Panc1 (cell line): ENCODE data around the gene TTC23.

Experiments used
- POLR2AphosphoS5 ChIP-seq: IDR thresholded peaks from 2 replicates; pipeline ENCODE4 v1.6.1; 2012; ENCODE audit warnings: mild to moderate bottlenecking, low read depth, low read length, moderate library complexity
- SIN3A ChIP-seq: IDR thresholded peaks from 2 replicates; pipeline ENCODE4 v1.6.1; 2012; ENCODE audit warnings: low read depth, mild to moderate bottlenecking, low read length, moderate library complexity, borderline replicate concordance; ENCODE audit not compliant: insufficient read depth
- TCF7L2 ChIP-seq: IDR thresholded peaks from 2 replicates; pipeline ENCODE4 v1.6.1; 2011; ENCODE audit warnings: mild to moderate bottlenecking, low read depth, low read length, inconsistent platforms
- TF ChIP-seq, protein P1 (sequence below): fragments of 450-650 bp; IDR thresholded peaks from 2 replicates; pipeline ENCODE4 v1.5.1; 2017; ENCODE audit warnings: mild to moderate bottlenecking
- TF ChIP-seq, protein P2 (sequence below), 2 experiments: IDR thresholded peaks; 2 replicates each; pipeline ENCODE4 v1.6.1; 2011 to 2012; ENCODE audit warnings: low read depth in 2 of 2, control low read depth in 1 of 2, low read length in 1 of 2, mild to moderate bottlenecking in 1 of 2, moderate library complexity in 1 of 2; ENCODE audit not compliant: insufficient read depth in 1 of 2

DNA sequence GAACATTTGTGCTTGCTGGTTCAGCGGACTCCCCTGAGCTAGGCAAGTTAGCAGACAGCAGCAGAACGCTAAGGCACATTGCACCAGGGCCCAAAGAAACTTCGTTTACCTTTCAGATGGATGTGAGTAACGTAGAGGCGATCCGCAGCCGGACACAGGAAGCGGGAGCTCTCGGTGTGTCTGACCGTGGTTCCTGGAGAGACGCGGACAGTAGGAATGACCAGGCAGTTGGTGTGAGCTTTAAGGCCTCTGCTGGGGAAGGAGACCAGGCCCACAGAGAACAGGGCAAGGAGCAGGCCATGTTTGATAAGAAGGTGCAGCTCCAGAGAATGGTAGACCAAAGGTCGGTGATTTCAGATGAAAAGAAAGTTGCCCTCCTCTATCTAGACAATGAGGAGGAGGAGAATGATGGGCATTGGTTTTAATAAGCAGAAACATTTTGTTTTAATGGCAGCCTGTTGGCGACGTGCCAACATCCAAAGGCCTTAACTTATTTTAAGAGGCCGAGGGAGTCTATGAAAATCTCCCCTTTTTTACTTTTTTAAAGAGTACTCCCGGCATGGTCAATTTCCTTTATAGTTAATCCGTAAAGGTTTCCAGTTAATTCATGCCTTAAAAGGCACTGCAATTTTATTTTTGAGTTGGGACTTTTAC lies 116.6 kb downstream of the TTC23 start:
- TF ChIP-seq SIN3A (no peak), POLR2AphosphoS5 (no peak), TCF7L2 (no peak)
- TF ChIP-seq, protein P1, sequence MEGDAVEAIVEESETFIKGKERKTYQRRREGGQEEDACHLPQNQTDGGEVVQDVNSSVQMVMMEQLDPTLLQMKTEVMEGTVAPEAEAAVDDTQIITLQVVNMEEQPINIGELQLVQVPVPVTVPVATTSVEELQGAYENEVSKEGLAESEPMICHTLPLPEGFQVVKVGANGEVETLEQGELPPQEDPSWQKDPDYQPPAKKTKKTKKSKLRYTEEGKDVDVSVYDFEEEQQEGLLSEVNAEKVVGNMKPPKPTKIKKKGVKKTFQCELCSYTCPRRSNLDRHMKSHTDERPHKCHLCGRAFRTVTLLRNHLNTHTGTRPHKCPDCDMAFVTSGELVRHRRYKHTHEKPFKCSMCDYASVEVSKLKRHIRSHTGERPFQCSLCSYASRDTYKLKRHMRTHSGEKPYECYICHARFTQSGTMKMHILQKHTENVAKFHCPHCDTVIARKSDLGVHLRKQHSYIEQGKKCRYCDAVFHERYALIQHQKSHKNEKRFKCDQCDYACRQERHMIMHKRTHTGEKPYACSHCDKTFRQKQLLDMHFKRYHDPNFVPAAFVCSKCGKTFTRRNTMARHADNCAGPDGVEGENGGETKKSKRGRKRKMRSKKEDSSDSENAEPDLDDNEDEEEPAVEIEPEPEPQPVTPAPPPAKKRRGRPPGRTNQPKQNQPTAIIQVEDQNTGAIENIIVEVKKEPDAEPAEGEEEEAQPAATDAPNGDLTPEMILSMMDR, result no peak
- TF ChIP-seq, protein P2, sequence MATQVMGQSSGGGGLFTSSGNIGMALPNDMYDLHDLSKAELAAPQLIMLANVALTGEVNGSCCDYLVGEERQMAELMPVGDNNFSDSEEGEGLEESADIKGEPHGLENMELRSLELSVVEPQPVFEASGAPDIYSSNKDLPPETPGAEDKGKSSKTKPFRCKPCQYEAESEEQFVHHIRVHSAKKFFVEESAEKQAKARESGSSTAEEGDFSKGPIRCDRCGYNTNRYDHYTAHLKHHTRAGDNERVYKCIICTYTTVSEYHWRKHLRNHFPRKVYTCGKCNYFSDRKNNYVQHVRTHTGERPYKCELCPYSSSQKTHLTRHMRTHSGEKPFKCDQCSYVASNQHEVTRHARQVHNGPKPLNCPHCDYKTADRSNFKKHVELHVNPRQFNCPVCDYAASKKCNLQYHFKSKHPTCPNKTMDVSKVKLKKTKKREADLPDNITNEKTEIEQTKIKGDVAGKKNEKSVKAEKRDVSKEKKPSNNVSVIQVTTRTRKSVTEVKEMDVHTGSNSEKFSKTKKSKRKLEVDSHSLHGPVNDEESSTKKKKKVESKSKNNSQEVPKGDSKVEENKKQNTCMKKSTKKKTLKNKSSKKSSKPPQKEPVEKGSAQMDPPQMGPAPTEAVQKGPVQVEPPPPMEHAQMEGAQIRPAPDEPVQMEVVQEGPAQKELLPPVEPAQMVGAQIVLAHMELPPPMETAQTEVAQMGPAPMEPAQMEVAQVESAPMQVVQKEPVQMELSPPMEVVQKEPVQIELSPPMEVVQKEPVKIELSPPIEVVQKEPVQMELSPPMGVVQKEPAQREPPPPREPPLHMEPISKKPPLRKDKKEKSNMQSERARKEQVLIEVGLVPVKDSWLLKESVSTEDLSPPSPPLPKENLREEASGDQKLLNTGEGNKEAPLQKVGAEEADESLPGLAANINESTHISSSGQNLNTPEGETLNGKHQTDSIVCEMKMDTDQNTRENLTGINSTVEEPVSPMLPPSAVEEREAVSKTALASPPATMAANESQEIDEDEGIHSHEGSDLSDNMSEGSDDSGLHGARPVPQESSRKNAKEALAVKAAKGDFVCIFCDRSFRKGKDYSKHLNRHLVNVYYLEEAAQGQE (IDR thresholded peaks at IDR 0.05; ENCODE audit: insufficient read depth in 1 of 2, low read depth in 2 of 2, low read length in 1 of 2), result no peak
